GM19043 (cell line): ENCODE data around the gene PHF24.
"Not testable (repeated sequence)": the region's sequence is repeated elsewhere in the genome, so short reads cannot be mapped to it uniquely, and the experiment has no call there.

Experiments used
- ATAC-seq: cut with Tn5 transposase; IDR thresholded peaks from one replicate; pipeline ENCODE4 v1.9.1; 2021; ENCODE audit warnings: low read depth; ENCODE audit not compliant: unreplicated experiment

Gene PHF24

DNA sequence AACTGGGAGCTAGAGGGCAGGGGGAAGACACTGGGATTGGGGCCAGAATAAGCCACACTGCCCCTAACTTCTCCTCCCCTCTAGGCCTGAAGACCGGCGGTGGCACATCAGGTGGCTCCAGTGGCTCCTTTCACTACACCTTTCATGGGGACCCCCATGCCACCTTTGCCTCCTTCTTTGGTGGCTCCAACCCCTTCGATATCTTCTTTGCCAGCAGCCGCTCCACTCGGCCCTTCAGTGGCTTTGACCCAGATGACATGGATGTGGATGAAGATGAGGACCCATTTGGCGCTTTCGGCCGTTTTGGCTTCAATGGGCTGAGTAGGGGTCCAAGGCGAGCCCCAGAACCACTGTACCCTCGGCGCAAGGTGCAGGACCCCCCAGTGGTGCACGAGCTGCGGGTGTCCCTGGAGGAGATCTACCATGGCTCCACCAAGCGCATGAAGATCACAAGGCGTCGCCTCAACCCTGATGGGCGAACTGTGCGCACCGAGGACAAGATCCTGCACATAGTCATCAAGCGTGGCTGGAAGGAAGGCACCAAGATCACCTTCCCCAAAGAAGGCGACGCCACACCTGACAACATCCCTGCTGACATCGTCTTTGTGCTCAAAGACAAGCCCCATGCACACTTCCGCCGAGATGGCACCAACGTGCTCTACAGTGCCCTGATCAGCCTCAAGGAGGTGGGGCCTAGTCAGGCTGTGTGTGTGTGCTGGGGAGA, 38.3 kb downstream of the PHF24 start:
- ATAC-seq: no peak

- ATAC-seq: no peak
These were observed 38.8 kb downstream of the PHF24 start for GRCh38 chr9:34996905-34997279.

DNA sequence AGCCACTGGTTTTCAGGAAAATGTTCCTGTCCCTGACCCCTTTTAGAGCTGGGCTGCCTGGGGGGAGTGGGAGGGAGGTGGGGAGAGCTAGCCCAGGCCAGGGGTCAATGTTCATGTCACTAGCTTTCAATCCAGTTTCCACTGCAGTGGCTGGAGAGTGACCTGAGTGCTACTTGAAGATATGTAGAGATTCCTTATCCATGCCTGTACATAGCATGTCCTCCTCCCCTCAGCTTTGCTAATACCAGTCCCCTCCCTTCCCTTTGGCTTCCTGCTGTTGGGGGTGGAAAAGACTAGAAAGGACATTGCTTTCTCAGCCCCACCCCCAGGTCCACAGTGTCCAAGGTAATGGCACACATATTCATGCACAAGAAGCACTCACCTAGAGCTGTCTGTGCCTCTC, 39.3 kb downstream of the PHF24 start:
- no peak for ATAC-seq

GRCh38 chr9:34998266-34998665, 40.2 kb downstream of the PHF24 start:
- ATAC-seq: no peak

- ATAC-seq: no peak
These were observed 41.5 kb downstream of the PHF24 start for GRCh38 chr9:34999576-34999975.

GRCh38 chr9:35000535-35001284, 42.6 kb downstream of the PHF24 start:
- ATAC-seq: no peak

DNA sequence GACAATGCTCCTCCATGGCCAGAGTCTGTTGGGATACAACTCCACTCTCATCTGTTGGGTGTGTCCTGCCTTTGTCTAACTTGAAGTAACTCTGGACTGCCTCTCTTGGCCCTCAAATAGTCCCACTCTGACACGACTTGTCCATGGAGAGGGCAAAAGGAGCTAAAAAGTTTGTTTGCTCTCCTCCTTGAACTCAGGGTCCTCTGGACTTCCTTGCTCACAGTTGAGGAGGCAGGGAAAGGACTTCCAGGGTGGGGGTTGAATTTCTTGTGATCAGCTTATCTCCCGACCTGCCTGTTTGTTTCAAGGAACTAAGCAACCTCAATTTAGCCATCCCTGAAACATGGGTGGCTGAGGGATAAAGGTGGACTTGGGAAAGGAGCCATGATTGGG, 43.2 kb downstream of the PHF24 start:
- ATAC-seq: no peak

DNA sequence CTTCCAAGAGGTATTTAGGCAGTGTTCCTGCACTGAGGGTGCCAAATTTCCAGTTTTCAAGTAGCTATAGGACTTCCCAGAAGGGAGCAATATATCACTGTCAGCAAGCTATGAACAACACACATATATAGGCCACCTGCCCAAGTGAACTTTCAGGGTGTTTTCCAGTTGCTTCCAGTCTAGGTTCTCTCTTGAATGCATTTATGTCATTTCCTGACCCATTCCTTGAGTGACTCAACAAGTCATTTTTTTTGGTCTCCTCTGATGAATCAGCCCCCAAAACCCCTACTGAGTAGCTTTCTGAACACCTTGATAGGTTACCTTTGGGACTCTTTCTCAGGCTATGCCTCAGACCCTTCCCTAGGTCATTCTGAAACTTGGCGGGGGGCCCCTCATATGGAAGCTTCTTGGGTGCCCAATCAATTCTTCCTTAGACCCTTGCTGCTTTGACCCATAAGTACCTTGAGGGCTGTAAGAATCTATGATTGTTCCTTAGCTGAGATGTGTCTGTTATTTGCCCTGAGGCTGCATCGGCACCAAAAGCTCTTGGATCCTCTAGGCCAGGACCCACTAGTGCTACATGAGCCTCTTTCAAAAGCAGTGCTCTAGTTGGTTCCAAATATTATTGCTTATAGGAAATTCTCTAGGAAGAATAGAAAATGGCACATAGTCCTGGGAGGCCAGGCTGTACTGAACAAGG, 43.9 kb downstream of the PHF24 start:
- no peak for ATAC-seq

GRCh38 chr9:35002623-35003022, 44.5 kb downstream of the PHF24 start:
- no peak for ATAC-seq

- ATAC-seq: not testable (repeated sequence)
These were observed 46.2 kb downstream of the PHF24 start for GRCh38 chr9:35004299-35004698.

DNA sequence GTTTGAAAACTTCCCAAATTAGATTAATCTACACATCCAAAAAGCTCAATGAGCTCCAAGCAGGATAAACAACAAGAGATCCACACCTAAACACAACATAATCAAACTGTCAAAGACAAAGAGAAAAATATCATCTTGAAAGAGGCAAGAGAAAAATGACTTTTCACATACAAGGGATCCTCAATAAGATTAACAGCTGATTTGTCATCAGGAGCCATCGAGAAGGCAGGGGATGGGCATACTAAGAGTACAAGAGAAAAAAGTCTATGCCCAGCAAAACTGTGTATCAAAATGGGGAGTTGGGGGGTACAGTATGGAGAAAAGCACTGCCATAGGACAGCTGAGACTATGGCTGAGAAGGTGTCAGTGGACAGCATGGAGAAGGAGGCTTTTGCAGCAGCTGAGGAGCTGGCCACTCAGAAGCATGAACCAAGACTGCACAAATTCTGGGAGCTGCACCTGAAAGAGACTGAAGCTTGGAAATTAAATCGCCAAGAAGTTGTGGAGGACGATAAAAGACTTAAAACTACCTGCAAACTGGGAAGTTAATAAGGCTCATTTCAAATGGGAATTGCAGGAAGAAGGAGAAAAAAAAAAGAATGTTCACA, 52.4 kb downstream of the PHF24 start:
- no peak for ATAC-seq

DNA sequence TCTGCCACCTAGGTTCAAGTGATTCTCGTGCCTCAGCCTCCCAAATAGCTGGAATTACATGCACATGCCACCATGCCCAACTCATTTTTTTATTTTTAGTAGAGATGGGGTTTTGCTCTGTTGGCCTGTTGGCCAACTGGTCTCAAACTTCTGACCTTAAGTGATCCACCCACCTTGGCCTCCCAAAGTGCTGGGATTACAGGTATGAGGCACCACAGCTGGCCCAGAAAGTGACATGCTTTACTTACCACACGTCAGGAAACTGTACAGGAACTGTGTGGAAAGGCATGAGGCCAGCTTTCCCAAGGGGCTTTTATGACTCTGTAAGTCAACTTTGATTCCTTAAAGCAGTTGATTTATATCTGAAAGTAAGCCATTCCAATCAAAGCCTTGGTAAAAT, 56.4 kb downstream of the PHF24 start:
- ATAC-seq: no peak

- not testable (repeated sequence) for ATAC-seq
These were observed 65.4 kb downstream of the PHF24 start for GRCh38 chr9:35023443-35023842.

DNA sequence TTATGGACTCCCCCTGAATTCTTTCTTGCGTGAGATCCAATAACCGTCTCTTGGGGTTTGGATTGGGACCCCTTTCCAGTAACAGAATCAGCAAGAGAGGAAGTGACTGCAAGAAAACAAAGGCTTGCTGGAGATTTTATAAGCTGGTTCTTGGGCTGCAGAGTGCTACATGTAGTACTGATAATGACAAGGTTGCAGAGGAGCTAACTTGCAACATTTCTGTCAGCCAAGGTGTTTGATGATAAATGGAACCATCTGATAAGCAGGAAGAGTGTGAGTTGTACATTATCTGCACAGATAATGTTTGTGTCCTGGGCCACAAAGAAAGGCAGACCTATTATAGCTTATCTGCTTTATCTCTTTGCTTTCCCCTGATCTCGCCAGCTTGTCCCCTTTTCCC, 68.6 kb downstream of the PHF24 start:
- ATAC-seq: no peak

DNA sequence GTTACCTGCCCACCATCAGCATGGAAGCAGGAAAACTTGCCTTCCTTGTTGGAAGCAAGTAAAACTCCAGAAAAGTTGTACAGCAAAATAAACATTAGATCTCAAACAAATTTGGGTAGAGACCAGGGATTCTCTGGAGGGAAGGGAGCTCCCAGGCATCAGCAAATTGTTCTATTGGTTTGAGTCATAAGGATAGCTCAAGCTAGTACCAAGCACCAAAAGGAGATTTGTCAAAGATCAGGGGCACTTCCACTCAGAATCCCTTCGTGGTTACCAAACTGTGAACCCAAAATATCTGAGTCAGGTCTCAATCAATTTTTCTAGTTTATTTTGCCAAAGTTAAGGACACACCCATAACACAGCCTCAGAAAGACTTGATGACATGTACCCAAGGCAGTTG, 69.3 kb downstream of the PHF24 start:
- ATAC-seq: no peak

GRCh38 chr9:35027860-35028259, 69.8 kb downstream of the PHF24 start:
- ATAC-seq: no peak

DNA sequence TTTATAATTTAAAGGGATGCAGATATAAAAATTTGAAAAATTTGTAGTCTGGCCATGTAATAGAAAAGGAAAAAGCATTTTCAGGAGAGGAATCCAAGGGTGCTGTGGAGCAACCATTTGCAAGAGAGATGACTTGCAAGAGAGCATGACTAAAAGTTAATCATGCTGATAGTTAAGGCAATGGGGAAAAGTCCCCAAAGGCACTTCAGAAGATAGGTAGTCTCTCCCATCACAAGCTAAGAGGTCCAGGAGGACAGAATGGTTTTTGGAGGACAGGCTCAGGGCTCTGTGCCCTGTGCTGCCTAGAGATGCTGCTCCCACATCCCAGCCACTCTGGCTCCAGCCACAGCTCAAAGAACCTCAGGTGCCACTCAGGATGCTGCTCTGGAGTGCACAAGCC, 70.3 kb downstream of the PHF24 start:
- ATAC-seq: no peak

GRCh38 chr9:35029241-35029640, 71.2 kb downstream of the PHF24 start:
- no peak for ATAC-seq

GRCh38 chr9:35029852-35030251, 71.8 kb downstream of the PHF24 start:
- no peak for ATAC-seq
